GM21723 (cell line): Measurements from ENCODE around the gene KLF6.

ENCODE experiments used
- ATAC-seq: cut with Tn5 transposase; IDR thresholded peaks from one replicate; pipeline ENCODE4 v1.9.1; 2021; ENCODE audit warnings: mild to moderate bottlenecking, moderate library complexity; ENCODE audit not compliant: unreplicated experiment

The KLF6 gene

DNA sequence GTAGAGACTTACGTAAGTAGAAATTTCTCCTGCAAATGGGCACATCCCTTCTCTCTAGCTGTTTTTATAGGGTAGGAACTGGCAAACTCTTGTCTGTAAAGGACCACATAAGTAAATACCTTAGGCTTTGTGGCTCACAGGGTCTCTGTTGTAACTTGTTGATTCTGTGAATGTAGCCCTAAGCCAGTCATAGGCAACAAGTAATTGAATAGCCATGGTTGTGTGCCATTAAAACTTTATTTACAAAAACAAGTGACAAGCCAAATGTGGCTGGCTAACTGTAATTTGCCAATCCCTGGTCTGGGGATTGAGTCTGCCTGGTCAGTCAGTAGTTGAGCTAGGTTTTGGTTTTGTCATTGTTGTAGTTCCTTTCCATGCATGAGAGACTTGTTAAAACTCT is 5.3 kb upstream of the KLF6 start:
- ATAC-seq: no peak

DNA sequence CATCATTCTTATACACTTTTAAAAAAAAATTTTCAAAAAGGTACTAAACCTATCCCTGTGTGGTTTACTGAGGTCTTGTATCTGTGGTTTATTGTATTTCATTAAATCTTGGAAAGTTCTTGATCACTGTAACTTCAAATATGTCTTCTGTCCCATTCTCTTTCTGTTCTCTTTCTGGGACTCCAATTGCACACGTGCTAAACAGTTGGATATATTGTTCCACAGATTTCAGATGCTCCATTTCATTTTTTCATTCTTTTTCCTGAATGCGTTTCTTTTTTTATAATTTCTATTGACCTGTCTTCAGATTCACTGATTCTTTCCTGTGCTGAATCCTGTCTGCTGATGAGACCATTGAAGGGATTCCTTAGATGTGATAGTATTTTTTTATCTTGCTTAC is 4.6 kb upstream of the KLF6 start:
- ATAC-seq: no peak

- no peak for ATAC-seq
Measured at GRCh38 chr10:3787816-3788215, 2.8 kb upstream of the KLF6 start.

DNA sequence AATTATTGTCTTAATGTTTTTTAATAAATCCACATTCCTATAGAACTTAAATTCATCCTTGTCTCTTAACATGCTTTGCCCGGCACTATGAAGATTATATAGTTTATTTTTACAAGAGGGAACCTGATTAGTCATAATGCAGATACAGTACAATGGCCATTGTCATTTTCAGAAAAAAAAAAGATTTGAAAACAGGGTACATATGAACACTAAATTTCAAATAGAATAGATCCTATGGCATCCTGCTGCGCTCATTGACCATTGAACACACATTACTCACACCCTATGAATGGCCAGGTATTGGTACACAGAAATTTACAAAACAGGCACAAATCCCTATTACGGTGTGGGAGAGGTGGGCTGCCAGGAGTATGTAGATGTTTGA is 2.0 kb upstream of the KLF6 start:
- no peak for ATAC-seq

GRCh38 chr10:3786295-3787015 is 1.4 kb upstream of the KLF6 start:
- ATAC-seq: no peak

- peak; percentile 15 for ATAC-seq
Measured at GRCh38 chr10:3785851-3786271, 852 bp upstream of the KLF6 start.

DNA sequence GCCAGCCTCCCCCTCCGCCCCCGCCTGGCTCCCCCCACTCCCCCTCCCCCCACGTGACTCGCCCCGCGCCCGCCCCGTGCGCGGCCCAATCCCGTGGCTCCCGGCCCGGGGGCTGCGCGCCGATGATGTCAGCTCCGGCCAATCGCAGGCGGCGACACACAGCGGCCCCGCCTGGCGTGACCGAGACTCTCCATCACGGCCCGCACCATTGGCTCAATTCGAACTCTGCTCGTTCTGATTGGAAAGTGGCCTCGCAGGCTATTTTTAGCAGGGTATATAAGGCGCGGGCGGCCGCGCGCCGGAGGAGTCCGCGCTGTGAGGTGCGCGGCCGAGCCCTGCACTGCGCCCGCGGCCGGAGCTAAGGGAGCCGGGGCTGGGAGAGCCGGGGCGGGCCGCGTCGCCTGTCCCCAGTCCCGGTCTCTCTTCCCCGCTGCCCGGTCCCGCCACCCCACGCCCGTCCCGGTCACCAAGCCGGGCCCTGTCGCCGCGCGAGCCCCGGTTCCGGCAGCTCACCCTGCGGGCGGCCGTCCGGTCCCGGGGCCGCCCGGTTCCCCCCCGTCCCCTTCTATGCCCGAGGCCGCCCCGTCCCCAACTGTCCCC is 342 bp upstream of the KLF6 start:
- ATAC-seq: peak; percentile 71

DNA sequence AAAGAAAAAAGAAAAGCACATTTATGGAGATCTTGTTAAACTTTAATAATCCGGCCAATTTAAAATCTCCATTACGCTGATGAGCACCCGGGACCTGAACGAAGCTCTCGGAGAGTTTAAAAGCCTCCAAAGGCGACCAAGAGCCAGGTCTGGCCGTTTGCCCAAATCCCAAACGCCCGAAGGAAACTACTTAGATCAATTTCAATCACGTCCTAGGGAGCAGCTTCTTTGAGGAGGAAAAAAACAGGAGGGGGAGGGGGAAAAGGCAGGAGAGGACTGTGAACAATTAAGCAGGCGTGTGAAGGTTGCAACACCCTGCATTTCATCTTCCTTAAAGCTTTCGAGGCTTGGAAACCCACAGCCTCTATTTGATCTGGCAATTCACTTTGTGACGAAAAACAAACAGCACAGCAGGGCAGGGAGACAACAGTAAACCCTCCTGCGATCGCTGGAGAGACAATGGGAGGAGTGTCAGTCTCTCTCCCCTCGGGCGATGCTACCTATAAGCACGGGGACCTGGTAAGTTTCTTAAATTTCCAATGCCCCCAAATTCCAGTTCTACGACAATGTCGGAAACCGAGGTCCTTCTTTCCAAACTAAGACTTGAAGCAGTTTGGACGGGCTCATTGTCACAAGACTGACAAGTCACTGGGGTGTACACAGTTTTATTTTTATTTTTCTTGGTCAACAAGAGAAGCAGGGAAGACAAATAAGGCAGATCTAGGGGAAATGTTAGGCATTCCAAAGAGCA is 1.2 kb downstream of the KLF6 start:
- ATAC-seq: no peak

- ATAC-seq: peak; percentile 38
Measured at GRCh38 chr10:3783316-3783681, 1.7 kb downstream of the KLF6 start.

- ATAC-seq: peak; percentile 20
Measured at GRCh38 chr10:3782451-3783315, 2.3 kb downstream of the KLF6 start.

DNA sequence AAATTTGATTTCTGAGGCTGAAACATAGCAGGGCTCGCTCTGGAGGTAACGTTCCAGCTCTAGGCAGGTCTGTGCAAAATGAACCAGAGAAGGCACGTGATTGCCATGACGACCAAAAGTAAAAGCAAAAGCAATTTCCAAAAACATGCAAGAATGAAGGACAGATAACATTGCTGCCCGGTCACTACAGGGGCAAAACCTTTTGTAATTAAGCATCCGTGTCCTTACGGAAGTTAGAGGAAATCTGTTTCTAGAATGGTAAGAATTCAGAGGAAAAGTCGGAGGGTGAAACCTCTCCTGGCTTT is 2.9 kb downstream of the KLF6 start:
- ATAC-seq: no peak

DNA sequence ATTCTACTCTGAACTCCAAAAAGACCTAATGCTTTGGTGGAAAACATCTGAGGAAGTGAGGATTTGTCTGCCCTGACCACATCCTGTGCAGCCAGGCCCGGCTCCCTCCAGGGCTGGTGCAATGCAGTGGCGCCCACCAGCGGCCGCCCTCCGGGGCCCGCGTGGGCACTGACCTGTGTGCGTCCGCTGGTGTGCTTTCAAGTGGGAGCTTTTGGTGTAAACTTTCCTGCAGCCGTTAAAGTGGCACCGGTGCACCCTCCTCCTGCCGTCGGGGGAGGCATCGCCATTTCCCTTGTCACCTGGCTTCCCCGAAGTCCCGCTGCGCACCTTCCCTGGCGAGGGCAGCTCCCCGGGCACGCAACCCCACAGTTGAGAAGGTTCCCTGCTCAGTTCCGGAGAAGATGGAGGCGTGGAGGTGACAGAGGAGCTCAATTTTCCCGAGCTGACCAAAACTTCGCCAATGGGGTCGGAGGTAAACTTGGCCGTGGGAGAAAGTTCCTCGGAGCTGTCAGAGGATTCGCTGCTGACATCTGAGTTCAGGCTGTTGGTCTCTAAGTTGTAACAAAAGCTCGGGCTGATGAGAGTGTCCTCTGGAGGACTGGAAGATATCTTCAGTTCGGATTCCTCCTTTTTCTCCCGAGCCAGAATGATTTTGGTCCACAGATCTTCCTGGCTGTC is 3.4 kb downstream of the KLF6 start:
- no peak for ATAC-seq

- ATAC-seq: no peak
Measured at GRCh38 chr10:3780771-3781467, 4.1 kb downstream of the KLF6 start.

- no peak for ATAC-seq
Measured at GRCh38 chr10:3780021-3780770, 4.8 kb downstream of the KLF6 start.

- no peak for ATAC-seq
Measured at GRCh38 chr10:3779158-3779741, 5.8 kb downstream of the KLF6 start.

- ATAC-seq: no peak
Measured at GRCh38 chr10:3778692-3779157, 6.3 kb downstream of the KLF6 start.

GRCh38 chr10:3777981-3778691 is 6.9 kb downstream of the KLF6 start:
- no peak for ATAC-seq

- no peak for ATAC-seq
Measured at GRCh38 chr10:3776796-3777571, 8.0 kb downstream of the KLF6 start.
